GM19193 (cell line): ENCODE data around the gene HIRA.

Experiments
- POLR2A ChIP-seq: IDR thresholded peaks from 4 replicates; pipeline ENCODE4 v1.6.1; 2011; ENCODE audit not compliant: insufficient read depth, insufficient read length; ENCODE audit errors: extremely low read depth

The HIRA gene

GRCh38 chr22:19451570-19451969 is 20.0 kb upstream of the HIRA start:
- no peak for TF ChIP-seq POLR2A

- no peak for TF ChIP-seq POLR2A
Measured at GRCh38 chr22:19450363-19451175, 19.0 kb upstream of the HIRA start.

- no peak for TF ChIP-seq POLR2A
Measured at GRCh38 chr22:19449422-19449767, 17.9 kb upstream of the HIRA start.

- no peak for TF ChIP-seq POLR2A
Measured at GRCh38 chr22:19448739-19449421, 17.3 kb upstream of the HIRA start.

- no peak for TF ChIP-seq POLR2A
Measured at GRCh38 chr22:19448076-19448607, 16.6 kb upstream of the HIRA start.

- peak; percentile 86 for TF ChIP-seq POLR2A
Measured at GRCh38 chr22:19447330-19448075, 16.0 kb upstream of the HIRA start, which contains the start of gene C22orf39. Gene C22orf39 (minus strand): TSS chr22:19447711. CDS start chr22:19447688, 23 bp downstream.

GRCh38 chr22:19446603-19447329 is 15.2 kb upstream of the HIRA start:
- no peak for TF ChIP-seq POLR2A

- no peak for TF ChIP-seq POLR2A
Measured at GRCh38 chr22:19443544-19444211, 12.1 kb upstream of the HIRA start.

- TF ChIP-seq POLR2A, result no peak
Measured at GRCh38 chr22:19442166-19442565, 10.6 kb upstream of the HIRA start.

- TF ChIP-seq POLR2A, result no peak
Measured at GRCh38 chr22:19440411-19441195, 9.1 kb upstream of the HIRA start.

- no peak for TF ChIP-seq POLR2A
Measured at GRCh38 chr22:19438298-19438697, 6.8 kb upstream of the HIRA start.

- TF ChIP-seq POLR2A, result no peak
Measured at GRCh38 chr22:19434829-19435580, 3.5 kb upstream of the HIRA start.

- no peak for TF ChIP-seq POLR2A
Measured at GRCh38 chr22:19434401-19434800, 2.9 kb upstream of the HIRA start.
